NCI-H2029 (cell line): ENCODE measurements around the gene FGD4.
"Not testable (repeated sequence)": the region's sequence is repeated elsewhere in the genome, so short reads cannot be mapped to it uniquely, and the experiment has no call there.

Experiments
- DNase-seq: peaks from one replicate; lab custom pipeline; 2025; lab: John Stamatoyannopoulos, UW

Gene FGD4

GRCh38 chr12:32561931-32562341, 162.6 kb downstream of the FGD4 start:
- DNase-seq, result no peak

GRCh38 chr12:32562413-32562812, 163.1 kb downstream of the FGD4 start:
- not testable (repeated sequence) for DNase-seq

GRCh38 chr12:32566663-32567295, 167.4 kb downstream of the FGD4 start:
- no peak for DNase-seq

GRCh38 chr12:32567296-32567674, 167.9 kb downstream of the FGD4 start:
- no peak for DNase-seq

GRCh38 chr12:32568228-32568627, 168.9 kb downstream of the FGD4 start:
- DNase-seq, result no peak

GRCh38 chr12:32569259-32569658, 169.9 kb downstream of the FGD4 start:
- DNase-seq, result no peak

- DNase-seq, result no peak
These were observed 175.2 kb downstream of the FGD4 start for GRCh38 chr12:32574585-32574984.

- no peak for DNase-seq
These were observed 178.0 kb downstream of the FGD4 start for GRCh38 chr12:32577328-32577727.

- DNase-seq, result no peak
These were observed 184.2 kb downstream of the FGD4 start for GRCh38 chr12:32583534-32583933.

GRCh38 chr12:32585680-32586079, 186.3 kb downstream of the FGD4 start:
- no peak for DNase-seq

- no peak for DNase-seq
These were observed 187.0 kb downstream of the FGD4 start for GRCh38 chr12:32586390-32586789.

GRCh38 chr12:32587581-32588495, 188.5 kb downstream of the FGD4 start:
- DNase-seq, result no peak

GRCh38 chr12:32588604-32589003, 189.2 kb downstream of the FGD4 start:
- DNase-seq, result no peak

GRCh38 chr12:32589165-32589865, 190.0 kb downstream of the FGD4 start:
- DNase-seq, result no peak

- no peak for DNase-seq
These were observed 195.9 kb downstream of the FGD4 start for GRCh38 chr12:32595251-32595650.

GRCh38 chr12:32596030-32596429, 196.7 kb downstream of the FGD4 start:
- DNase-seq, result no peak

- no peak for DNase-seq
These were observed 199.3 kb downstream of the FGD4 start for GRCh38 chr12:32598688-32599087.

GRCh38 chr12:32600681-32601080, 201.3 kb downstream of the FGD4 start:
- DNase-seq, result no peak

GRCh38 chr12:32603071-32603470, 203.7 kb downstream of the FGD4 start:
- DNase-seq, result no peak

GRCh38 chr12:32603858-32604257, 204.5 kb downstream of the FGD4 start:
- no peak for DNase-seq

GRCh38 chr12:32604565-32604964, 205.2 kb downstream of the FGD4 start:
- no peak for DNase-seq

- DNase-seq, result no peak
These were observed 206.2 kb downstream of the FGD4 start for GRCh38 chr12:32605326-32606095.
